Neural progenitor cell (in vitro differentiated cells): ENCODE measurements around the gene VPS45.

ENCODE experiments used
- CTCF ChIP-seq: fragments of 200-600 bp; sonication (generic); IDR thresholded peaks from 2 replicates; pipeline ENCODE4 v1.5.1; 2017; ENCODE audit warnings: antibody characterized with exemption, mild to moderate bottlenecking
- EZH2 ChIP-seq: fragments of 200-600 bp; sonication (generic); IDR thresholded peaks from 2 replicates; pipeline ENCODE4 v1.6.1; 2017; ENCODE audit warnings: antibody characterized with exemption, mild to moderate bottlenecking, moderate library complexity

- no peak for TF ChIP-seq CTCF
- TF ChIP-seq EZH2, result no peak
Observed at GRCh38 chr1:150083907-150084306, 16.3 kb downstream of the VPS45 start.
